ENCODE results near the gene PRTG.
"Not testable (repeated sequence)": the region's sequence is repeated elsewhere in the genome, so short reads cannot be mapped to it uniquely, and the experiment has no call there.

Gene PRTG

GRCh38 chr15:55700876-55701275, 42.1 kb downstream of the PRTG start:
- DNase-seq (ENCODE audit: low spot score), result no peak

GRCh38 chr15:55698653-55699052, 44.3 kb downstream of the PRTG start:
- DNase-seq (ENCODE audit: low spot score), result no peak

GRCh38 chr15:55696221-55696620, 46.7 kb downstream of the PRTG start:
- DNase-seq (ENCODE audit: low spot score), result no peak

GRCh38 chr15:55695432-55695831, 47.5 kb downstream of the PRTG start:
- no peak for DNase-seq (ENCODE audit: low spot score)

GRCh38 chr15:55694652-55695150, 48.3 kb downstream of the PRTG start:
- DNase-seq (ENCODE audit: low spot score), result no peak

GRCh38 chr15:55693116-55693515, 49.8 kb downstream of the PRTG start:
- DNase-seq (ENCODE audit: low spot score), result not testable (repeated sequence)

- DNase-seq (ENCODE audit: low spot score), result no peak
Measured at GRCh38 chr15:55687792-55688191, 55.2 kb downstream of the PRTG start.

GRCh38 chr15:55685286-55685685, 57.7 kb downstream of the PRTG start:
- DNase-seq (ENCODE audit: low spot score), result no peak

- DNase-seq (ENCODE audit: low spot score), result no peak
Measured at GRCh38 chr15:55683376-55683775, 59.6 kb downstream of the PRTG start.

GRCh38 chr15:55681631-55682030, 61.3 kb downstream of the PRTG start:
- no peak for DNase-seq (ENCODE audit: low spot score)

- DNase-seq (ENCODE audit: low spot score), result no peak
Measured at GRCh38 chr15:55676507-55676906, 66.4 kb downstream of the PRTG start.

- no peak for DNase-seq (ENCODE audit: low spot score)
Measured at GRCh38 chr15:55673287-55673686, 69.7 kb downstream of the PRTG start.

- no peak for DNase-seq (ENCODE audit: low spot score)
Measured at GRCh38 chr15:55669270-55669669, 73.7 kb downstream of the PRTG start.

- DNase-seq (ENCODE audit: low spot score), result no peak
Measured at GRCh38 chr15:55665605-55666227, 77.2 kb downstream of the PRTG start.

- no peak for DNase-seq (ENCODE audit: low spot score)
Measured at GRCh38 chr15:55661428-55661827, 81.5 kb downstream of the PRTG start.

GRCh38 chr15:55660153-55660552, 82.8 kb downstream of the PRTG start:
- DNase-seq (ENCODE audit: low spot score), result no peak

GRCh38 chr15:55659481-55659880, 83.5 kb downstream of the PRTG start:
- no peak for DNase-seq (ENCODE audit: low spot score)

- no peak for DNase-seq (ENCODE audit: low spot score)
Measured at GRCh38 chr15:55658886-55659285, 84.1 kb downstream of the PRTG start.

- DNase-seq (ENCODE audit: low spot score), result no peak
Measured at GRCh38 chr15:55654561-55655031, 88.4 kb downstream of the PRTG start.

- no peak for DNase-seq (ENCODE audit: low spot score)
Measured at GRCh38 chr15:55652909-55653495, 90.0 kb downstream of the PRTG start.

GRCh38 chr15:55652359-55652758, 90.6 kb downstream of the PRTG start:
- DNase-seq (ENCODE audit: low spot score), result no peak

- DNase-seq (ENCODE audit: low spot score), result no peak
Measured at GRCh38 chr15:55649058-55649423, 93.9 kb downstream of the PRTG start.

GRCh38 chr15:55638764-55639163, 104.2 kb downstream of the PRTG start:
- no peak for DNase-seq (ENCODE audit: low spot score)

GRCh38 chr15:55637086-55637485, 105.9 kb downstream of the PRTG start:
- no peak for DNase-seq (ENCODE audit: low spot score)
